Measurements from ENCODE around the gene NSMF. TPM values are rescaled to one million over a fixed set of nuclear protein-coding genes. Genes with fewer than 3 reads are reported as not detected.

Gene NSMF
- total and polyA plus RNA-seq, 2 experiments from 2014 or later, result 20.3 to 103 TPM

DNA sequence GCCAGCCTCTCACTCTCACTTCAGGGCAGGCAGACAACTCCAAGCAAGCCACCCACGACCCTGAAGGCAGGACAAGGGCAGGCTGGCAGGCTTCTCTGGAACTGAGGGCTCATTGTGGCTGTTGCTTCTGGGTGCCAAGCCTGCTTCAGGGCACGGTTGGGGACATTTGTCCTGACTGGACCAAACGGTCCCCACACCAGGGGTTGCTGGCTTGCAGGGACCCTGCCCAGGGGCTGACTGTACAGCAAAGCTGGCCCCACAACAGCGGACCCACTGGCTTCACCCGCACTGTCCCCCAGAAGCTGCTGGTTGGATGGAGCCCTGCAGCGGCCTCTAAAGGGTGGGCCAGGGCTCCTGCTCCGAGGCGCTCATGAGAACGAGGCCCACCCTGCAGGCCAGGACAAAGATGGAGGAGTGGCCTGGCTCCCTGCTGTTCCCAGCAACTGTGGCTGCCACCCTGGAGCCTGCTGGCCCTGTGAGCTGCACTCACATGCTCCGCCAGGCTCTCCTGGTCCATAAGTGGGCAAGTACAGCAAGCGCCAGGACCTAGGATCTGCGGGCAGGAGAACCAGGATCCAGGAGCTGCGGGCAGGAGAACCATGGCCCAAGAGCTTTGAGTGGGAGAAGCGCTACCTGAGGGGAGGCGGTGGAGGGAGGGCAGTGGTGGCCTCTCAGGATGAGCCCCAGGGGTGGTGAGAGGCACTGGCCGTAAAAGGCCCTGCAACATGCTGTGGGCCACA, 34.4 kb upstream of the NSMF start (continued):
- no peak for TF ChIP-seq ZNF462 (CRISPR knock-in tag; IDR thresholded peaks at IDR 0.05)
- no peak for TF ChIP-seq ETS1 (IDR thresholded peaks at IDR 0.05)
- no peak for TF ChIP-seq ZNF114 (CRISPR knock-in tag; IDR thresholded peaks at IDR 0.05)
- TF ChIP-seq CTCF (conservative IDR thresholded peaks at IDR 0.05; ENCODE audit: low read depth in 2 of 2), result no peak
- no peak for TF ChIP-seq POLR2AphosphoS5 (IDR thresholded peaks at IDR 0.05; ENCODE audit: low read depth)
- TF ChIP-seq EZH2phosphoT487 (IDR thresholded peaks at IDR 0.05; ENCODE audit: unreplicated experiment), result no peak
